Left ventricle myocardium inferior (tissue), 1 donor: ENCODE measurements around the gene KAT2A. TPM values are rescaled to one million over a fixed set of nuclear protein-coding genes. Genes with fewer than 3 reads are reported as not detected.

Experiments used
- DNase-seq: peaks from one replicate; pipeline ENCODE4 v3.0.0-alpha.2; 2020
- H3K27ac ChIP-seq: fragments of 200-600 bp; replicated peaks from 2 replicates; pipeline ENCODE4 v1.8.0; 2021
- H3K27me3 ChIP-seq: fragments of 200-600 bp; 2 replicates; pipeline ENCODE4 v1.8.0; 2021; ENCODE audit warnings: low read depth
- H3K36me3 ChIP-seq: fragments of 200-600 bp; 2 replicates; pipeline ENCODE4 v1.8.0; 2021
- H3K4me1 ChIP-seq: fragments of 200-600 bp; 2 replicates; pipeline ENCODE4 v1.8.0; 2021
- H3K4me3 ChIP-seq: fragments of 200-600 bp; 2 replicates; pipeline ENCODE4 v1.8.0; 2021; ENCODE audit warnings: mild to moderate bottlenecking, moderate library complexity
- H3K9me3 ChIP-seq: fragments of 200-600 bp; replicated peaks from 2 replicates; pipeline ENCODE4 v1.8.0; 2021
- intact Hi-C: fragments of 100-400 bp; cut with micrococcal nuclease; formaldehyde crosslinking; loops from one replicate; pipeline ENCODE4 v1.11.0; 2022
- long read RNA-seq: library from polyadenylated mRNA; unstranded; transcript quantifications from one replicate; pipeline ENCODE4 v2.0.0, GENCODE V29; 2021
- total RNA-seq: library from RNA; stranded (reverse); fragmentation: NEBNext Ultra II Directional; extraction: Animal tissue kit (Norgen Biotek cat#: 25700); gene quantifications from one replicate; pipeline ENCODE4 v1.2.1, GENCODE V29; 2021
- TF ChIP-seq, protein P1 (sequence below): fragments of 200-600 bp; IDR thresholded peaks from 2 replicates; pipeline ENCODE4 v1.8.0; 2021; ENCODE audit warnings: antibody characterized with exemption, mild to moderate bottlenecking, borderline replicate concordance
- donor health status: DM: no; HTN: yes; CAD: no; lungs with severe emphysema.

Gene KAT2A
- 25.7 TPM for total RNA-seq
- long read RNA-seq, transcript KAT2A-202 (18 exons, 2,990 nt) = major isoform, 13 of 62 reads
- long read RNA-seq, partial matches to known transcripts = 36 of 62 reads
- long read RNA-seq, other reads (novel, unspliced or antisense) = 11 of 62 reads

DNA sequence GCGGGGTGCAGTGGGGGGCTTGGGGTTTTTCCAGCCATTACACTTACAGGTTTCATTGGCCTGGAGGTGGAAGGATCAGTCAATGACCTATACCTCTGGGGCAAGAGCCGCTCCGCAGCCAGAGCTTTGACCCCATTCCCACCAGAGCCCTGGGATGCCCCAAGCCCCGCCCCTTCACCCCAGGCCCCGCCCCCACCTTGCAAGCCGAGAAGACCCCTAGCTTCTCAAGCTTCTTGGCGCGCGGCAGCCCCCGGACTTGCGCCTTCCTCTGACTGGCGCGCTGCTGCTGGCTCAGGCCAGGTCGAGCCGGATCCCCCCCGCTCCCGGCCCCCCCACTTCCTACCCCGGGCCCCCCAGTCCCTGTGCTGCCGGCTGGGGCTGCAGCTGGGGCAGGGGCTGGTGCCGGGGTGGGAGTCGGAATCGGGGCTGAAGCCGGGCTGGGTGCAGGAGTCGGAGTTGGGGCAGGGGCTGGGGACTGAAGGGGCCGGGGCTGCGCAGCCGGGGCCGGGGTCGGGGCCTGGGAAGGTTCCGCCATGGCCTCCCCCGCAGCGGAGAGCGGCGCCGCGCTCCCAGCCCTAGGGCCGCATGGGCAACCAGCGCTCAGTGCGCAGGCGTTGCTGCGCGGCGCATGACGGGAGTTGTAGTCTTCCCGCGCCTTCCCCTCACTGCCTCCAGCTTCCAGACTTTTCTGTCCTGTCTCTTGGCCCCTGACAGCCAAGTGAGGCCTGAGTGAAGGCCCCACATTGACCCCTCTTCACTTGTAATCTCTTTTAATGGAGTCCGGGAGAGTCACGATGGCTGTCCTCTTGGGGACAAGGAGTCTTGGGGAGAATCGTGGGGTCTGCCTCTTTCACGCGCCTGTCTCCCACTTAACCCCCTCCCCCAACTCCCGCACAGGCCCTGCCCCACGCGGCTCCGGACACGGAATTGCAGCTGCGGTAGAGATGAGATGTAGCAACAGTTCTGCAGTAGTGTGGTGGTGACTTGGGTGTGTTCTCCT lies at the start of gene KAT2A:
Gene KAT2A (minus strand): TSS at position 598 of the 1,000 bp plus-strand sequence. CDS start 63 bp downstream, at position 535.
- DNase-seq = peak; percentile 86
- peaks cover 42% of the 10 kb centered on the region for H3K4me1 ChIP-seq
- TF ChIP-seq, protein P1, sequence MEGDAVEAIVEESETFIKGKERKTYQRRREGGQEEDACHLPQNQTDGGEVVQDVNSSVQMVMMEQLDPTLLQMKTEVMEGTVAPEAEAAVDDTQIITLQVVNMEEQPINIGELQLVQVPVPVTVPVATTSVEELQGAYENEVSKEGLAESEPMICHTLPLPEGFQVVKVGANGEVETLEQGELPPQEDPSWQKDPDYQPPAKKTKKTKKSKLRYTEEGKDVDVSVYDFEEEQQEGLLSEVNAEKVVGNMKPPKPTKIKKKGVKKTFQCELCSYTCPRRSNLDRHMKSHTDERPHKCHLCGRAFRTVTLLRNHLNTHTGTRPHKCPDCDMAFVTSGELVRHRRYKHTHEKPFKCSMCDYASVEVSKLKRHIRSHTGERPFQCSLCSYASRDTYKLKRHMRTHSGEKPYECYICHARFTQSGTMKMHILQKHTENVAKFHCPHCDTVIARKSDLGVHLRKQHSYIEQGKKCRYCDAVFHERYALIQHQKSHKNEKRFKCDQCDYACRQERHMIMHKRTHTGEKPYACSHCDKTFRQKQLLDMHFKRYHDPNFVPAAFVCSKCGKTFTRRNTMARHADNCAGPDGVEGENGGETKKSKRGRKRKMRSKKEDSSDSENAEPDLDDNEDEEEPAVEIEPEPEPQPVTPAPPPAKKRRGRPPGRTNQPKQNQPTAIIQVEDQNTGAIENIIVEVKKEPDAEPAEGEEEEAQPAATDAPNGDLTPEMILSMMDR = no peak
- no peaks in the 10 kb centered on the region for H3K27me3 ChIP-seq
- peaks cover 39% of the 10 kb centered on the region for H3K36me3 ChIP-seq
- intact Hi-C loops = no loop called here
- no peaks in the 10 kb centered on the region for H3K9me3 ChIP-seq
- H3K27ac ChIP-seq = peak within 1 kb of the TSS; percentile 83
- peak within 1 kb of the TSS; percentile 89 for H3K4me3 ChIP-seq

DNA sequence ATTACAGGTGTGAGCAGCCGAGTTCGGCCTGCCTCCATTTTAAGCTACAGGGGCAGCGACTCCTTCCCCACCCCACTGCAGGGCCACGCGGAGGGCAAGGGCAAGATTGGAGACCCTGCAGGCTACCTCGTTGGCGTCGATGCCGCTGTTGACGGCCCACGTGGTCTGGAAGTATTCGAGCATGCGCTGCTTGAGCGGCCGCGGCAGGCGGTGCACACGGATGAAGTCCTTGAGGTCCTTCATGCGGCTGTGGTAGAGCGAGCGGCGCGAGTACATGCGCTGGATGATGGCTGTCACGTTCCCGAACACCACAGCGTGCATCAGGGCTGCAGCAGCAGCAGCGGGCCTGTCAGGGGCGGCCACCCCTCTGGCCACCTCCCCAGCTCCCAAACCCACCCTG lies 48.2 kb upstream of the KAT2A start:
- no peak overlapping the region for H3K27ac ChIP-seq
- no peaks in the 10 kb centered on the region for H3K36me3 ChIP-seq
- DNase-seq = no peak
- H3K27me3 ChIP-seq = no peaks in the 10 kb centered on the region
- H3K4me1 ChIP-seq = no peaks in the 10 kb centered on the region
- TF ChIP-seq, protein P1 = no peak
- intact Hi-C loops = no loop called here
- no peaks in the 10 kb centered on the region for H3K9me3 ChIP-seq
- no peak overlapping the region for H3K4me3 ChIP-seq

- TF ChIP-seq, protein P1 = no peak
- Histone ChIP-seq H3K4me3 (no peak overlapping the region), H3K36me3 (no peaks in the 10 kb centered on the region), H3K27me3 (no peaks in the 10 kb centered on the region), H3K27ac (no peak overlapping the region), H3K9me3 (no peaks in the 10 kb centered on the region), H3K4me1 (no peaks in the 10 kb centered on the region)
- intact Hi-C loops = no loop called here
- DNase-seq = no peak
Measured at GRCh38 chr17:42167807-42168206, 46.6 kb upstream of the KAT2A start.

DNA sequence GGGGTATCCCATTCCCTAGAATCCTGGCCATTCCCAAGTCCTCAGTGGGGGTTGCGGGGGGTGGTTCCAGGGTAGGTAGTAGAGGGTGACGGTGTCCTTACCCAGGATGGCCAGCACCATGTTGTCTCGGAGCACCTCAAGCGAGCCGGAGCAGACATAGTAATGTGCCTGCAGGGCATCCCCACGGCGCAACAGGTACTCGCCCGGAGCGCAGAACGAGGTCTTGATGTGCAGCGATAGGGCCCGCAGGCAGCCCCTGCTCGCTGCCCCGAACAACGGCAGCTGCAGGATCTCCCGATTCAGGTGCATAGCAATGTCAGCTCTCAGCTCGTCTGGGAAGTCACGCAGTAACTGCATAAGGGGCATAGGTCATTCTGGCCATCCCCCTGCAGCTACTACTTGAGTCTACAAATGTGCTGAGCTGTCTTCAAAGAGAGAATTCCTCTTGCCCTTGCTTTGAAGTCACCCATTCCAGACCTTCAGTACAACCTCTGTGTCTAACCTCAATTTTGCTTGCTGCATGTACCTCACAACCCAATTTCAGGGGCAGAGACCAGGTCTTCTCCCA lies 45.1 kb upstream of the KAT2A start:
- no peaks in the 10 kb centered on the region for H3K36me3 ChIP-seq
- no peak for DNase-seq
- no peaks in the 10 kb centered on the region for H3K27me3 ChIP-seq
- no peaks in the 10 kb centered on the region for H3K9me3 ChIP-seq
- intact Hi-C loops = no loop called here
- H3K27ac ChIP-seq = no peak overlapping the region
- TF ChIP-seq, protein P1 = no peak
- H3K4me3 ChIP-seq = no peak overlapping the region
- no peaks in the 10 kb centered on the region for H3K4me1 ChIP-seq

GRCh38 chr17:42165751-42166150 lies 44.6 kb upstream of the KAT2A start:
- no peaks in the 10 kb centered on the region for H3K36me3 ChIP-seq
- intact Hi-C loops = no loop called here
- TF ChIP-seq, protein P1 = no peak
- H3K27ac ChIP-seq = no peak overlapping the region
- H3K27me3 ChIP-seq = no peaks in the 10 kb centered on the region
- H3K9me3 ChIP-seq = no peaks in the 10 kb centered on the region
- DNase-seq = no peak
- H3K4me1 ChIP-seq = no peaks in the 10 kb centered on the region
- H3K4me3 ChIP-seq = no peak overlapping the region
